Sigmoid colon (tissue), 7 donors: ENCODE results near the gene DIS3L2. TPM values are rescaled to one million over a fixed set of nuclear protein-coding genes. Genes with fewer than 3 reads are reported as not detected.

ENCODE experiments used
- DNase-seq: peaks from one replicate; pipeline ENCODE4 v3.0.0-alpha.2; 2019
- H3K27ac ChIP-seq, 4 donors: fragments of 200-600 bp; sonication (generic); one replicate each; pipeline ENCODE4 v1.5.1; 2016 to 2019; ENCODE audit warnings: mild to moderate bottlenecking in 1 of 4
- H3K27me3 ChIP-seq, 3 donors: fragments of 200-600 bp; sonication (generic); one replicate each; pipeline ENCODE4 v1.5.1; 2019; ENCODE audit warnings: mild to moderate bottlenecking in 1 of 3
- H3K36me3 ChIP-seq, 4 donors: fragments of 200-600 bp; sonication (generic); one replicate each; pipeline ENCODE4 v1.5.1; 2016 to 2019
- H3K4me1 ChIP-seq, 4 donors: fragments of 200-600 bp; sonication (generic); one replicate each; pipeline ENCODE4 v1.5.1; 2017 to 2019
- H3K4me3 ChIP-seq, 4 donors: fragments of 200-600 bp; sonication (generic); one replicate each; pipeline ENCODE4 v1.5.1; 2017 to 2019; ENCODE audit warnings: mild to moderate bottlenecking in 2 of 4, moderate library complexity in 1 of 4
- H3K9me3 ChIP-seq, 4 donors: fragments of 200-600 bp in 3 of 4; sonication (generic) in 3 of 4; one replicate each; pipeline versions ENCODE4 v1.5.1 to v1.6.1; 2013 to 2019
- EP300 ChIP-seq, 4 donors: sonication (generic); formaldehyde crosslinking; IDR thresholded peaks; one replicate each; pipeline ENCODE4 v1.6.1; 2017; ENCODE audit warnings: antibody characterized with exemption in 4 of 4
- POLR2A ChIP-seq, 2 donors: fragments of 450-650 bp; IDR thresholded peaks; one replicate each; pipeline ENCODE4 v1.6.1; 2016; ENCODE audit warnings: antibody characterized with exemption in 2 of 2, mild to moderate bottlenecking in 2 of 2, moderate library complexity in 2 of 2
- POLR2AphosphoS5 ChIP-seq, 4 donors: sonication (generic); formaldehyde crosslinking; IDR thresholded peaks; one replicate each; pipeline ENCODE4 v1.6.1; 2017; ENCODE audit warnings: antibody characterized with exemption in 4 of 4
- WGBS, 2 donors: extraction: QIAGEN DNeasy Blood & Tissue Kit; methylation state at CpG; one replicate each; pipeline ENCODE4 v1.1.7; 2013; 5-methylcytosine and 5-hydroxymethylcytosine counted together
- intact Hi-C: fragments of 100-400 bp; cut with DNase I; formaldehyde crosslinking; loops from one replicate; pipeline ENCODE4 v1.15.1; 2023
- polyA plus RNA-seq, 3 donors: library from polyadenylated mRNA; stranded (reverse); fragments of 200-250 nt; gene quantifications; one replicate each; pipeline ENCODE4 v1.2.3, GENCODE V29; 2013
- total RNA-seq, 4 donors: library from RNA; depleted of rRNA; stranded (reverse); fragments of >200 nt; gene quantifications; one replicate each; pipeline ENCODE4 v1.1.0, GENCODE V29; 2016
- TF ChIP-seq, protein P1 (sequence below), 4 experiments: fragments of 450-650 bp in 3 of 4; fragments of 200-600 bp in 1 of 4; IDR thresholded peaks; one replicate each; pipeline ENCODE4 v1.5.1; 2016 to 2019; ENCODE audit warnings: antibody characterized with exemption in 4 of 4, mild to moderate bottlenecking in 3 of 4, moderate library complexity in 2 of 4
- donor health status: healthy with polysubstance abuse.
- donor health status: Bipolar disorder and iron deficiency.
- donor health status: healthy.

Gene DIS3L2
- total and polyA plus RNA-seq, 7 donors = 8.8 to 37.9 (median 22.5) TPM

DNA sequence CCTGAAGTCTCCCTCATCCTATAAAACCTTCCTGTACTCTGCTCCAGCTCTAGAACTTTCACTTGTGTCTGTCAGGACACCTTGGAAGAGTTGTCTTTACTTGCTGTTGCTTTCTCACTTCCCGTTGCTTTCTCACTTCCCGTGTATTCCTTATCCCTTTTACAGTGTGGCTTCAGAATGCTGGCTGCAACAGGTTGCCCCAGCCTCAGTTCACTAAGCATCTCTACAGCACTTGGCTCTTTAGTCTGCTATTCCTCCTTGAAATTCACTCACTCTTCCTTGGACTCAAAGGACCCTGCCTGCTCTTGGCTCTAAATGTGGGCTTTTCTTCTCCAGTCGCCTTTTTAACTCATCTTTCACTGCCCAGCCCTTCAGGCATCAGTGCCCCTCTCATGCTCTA, 254.5 kb downstream of the DIS3L2 start:
- no peaks in the 10 kb centered on the region for H3K27me3 ChIP-seq
- intact Hi-C loops = no loop called here
- H3K4me3 ChIP-seq = no peak overlapping the region
- H3K4me1 ChIP-seq = no peaks in the 10 kb centered on the region
- H3K36me3 ChIP-seq = peaks cover 0 to 4% (median 0%) of the 10 kb centered on the region in 4 donors
- 90 to 93% methylated on average over 3 of the region's 3 CpGs for WGBS, 2 donors
- TF ChIP-seq POLR2A (IDR thresholded peaks at IDR 0.05) = no peak
- TF ChIP-seq EP300 (IDR thresholded peaks at IDR 0.05) = no peak
- no peak for TF ChIP-seq POLR2AphosphoS5 (IDR thresholded peaks at IDR 0.05)
- TF ChIP-seq, protein P1, sequence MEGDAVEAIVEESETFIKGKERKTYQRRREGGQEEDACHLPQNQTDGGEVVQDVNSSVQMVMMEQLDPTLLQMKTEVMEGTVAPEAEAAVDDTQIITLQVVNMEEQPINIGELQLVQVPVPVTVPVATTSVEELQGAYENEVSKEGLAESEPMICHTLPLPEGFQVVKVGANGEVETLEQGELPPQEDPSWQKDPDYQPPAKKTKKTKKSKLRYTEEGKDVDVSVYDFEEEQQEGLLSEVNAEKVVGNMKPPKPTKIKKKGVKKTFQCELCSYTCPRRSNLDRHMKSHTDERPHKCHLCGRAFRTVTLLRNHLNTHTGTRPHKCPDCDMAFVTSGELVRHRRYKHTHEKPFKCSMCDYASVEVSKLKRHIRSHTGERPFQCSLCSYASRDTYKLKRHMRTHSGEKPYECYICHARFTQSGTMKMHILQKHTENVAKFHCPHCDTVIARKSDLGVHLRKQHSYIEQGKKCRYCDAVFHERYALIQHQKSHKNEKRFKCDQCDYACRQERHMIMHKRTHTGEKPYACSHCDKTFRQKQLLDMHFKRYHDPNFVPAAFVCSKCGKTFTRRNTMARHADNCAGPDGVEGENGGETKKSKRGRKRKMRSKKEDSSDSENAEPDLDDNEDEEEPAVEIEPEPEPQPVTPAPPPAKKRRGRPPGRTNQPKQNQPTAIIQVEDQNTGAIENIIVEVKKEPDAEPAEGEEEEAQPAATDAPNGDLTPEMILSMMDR (IDR thresholded peaks at IDR 0.05) = no peak
- no peaks in the 10 kb centered on the region for H3K9me3 ChIP-seq
- DNase-seq = no peak
- no peak overlapping the region for H3K27ac ChIP-seq

GRCh38 chr2:232218778-232219495, 257.4 kb downstream of the DIS3L2 start:
- Histone ChIP-seq H3K27ac (no peak overlapping the region), H3K27me3 (no peaks in the 10 kb centered on the region), H3K36me3 (no peaks in the 10 kb centered on the region), H3K4me1 (no peaks in the 10 kb centered on the region), H3K4me3 (no peak overlapping the region), H3K9me3 (no peaks in the 10 kb centered on the region)
- DNase-seq = no peak
- 94 to 96% methylated on average over 6 of the region's 6 CpGs for WGBS, 2 donors
- TF ChIP-seq POLR2A (IDR thresholded peaks at IDR 0.05) = no peak
- intact Hi-C loops = no loop called here

DNA sequence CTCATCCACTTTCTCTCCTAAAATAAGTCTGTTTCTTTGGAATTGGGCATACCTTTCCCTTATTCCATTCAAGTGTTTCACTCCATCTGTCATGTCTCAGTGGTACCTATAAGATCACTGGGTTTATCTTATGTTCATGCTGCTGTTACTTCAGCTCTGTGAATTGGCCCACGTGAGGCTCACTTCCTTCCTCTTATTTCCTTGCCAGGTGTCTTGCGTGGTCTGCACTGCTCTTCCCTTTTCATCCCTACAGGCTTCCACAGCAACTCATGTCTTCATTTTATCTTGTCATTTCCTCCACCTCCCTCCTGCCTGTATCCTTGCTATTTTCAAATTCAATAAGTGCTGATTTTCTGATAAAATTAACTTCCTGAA, 258.0 kb downstream of the DIS3L2 start:
- WGBS, 2 donors = 49 to 83% methylated on average over 2 of the region's 2 CpGs
- DNase-seq = no peak
- Histone ChIP-seq H3K4me1 (no peaks in the 10 kb centered on the region), H3K36me3 (no peaks in the 10 kb centered on the region), H3K9me3 (no peaks in the 10 kb centered on the region), H3K27me3 (no peaks in the 10 kb centered on the region), H3K27ac (no peak overlapping the region), H3K4me3 (no peak overlapping the region)
- TF ChIP-seq, protein P1 (IDR thresholded peaks at IDR 0.05) = no peak
- TF ChIP-seq POLR2A (IDR thresholded peaks at IDR 0.05) (no peak), POLR2AphosphoS5 (IDR thresholded peaks at IDR 0.05) (no peak), EP300 (IDR thresholded peaks at IDR 0.05) (no peak)
- intact Hi-C loops = no loop called here

- Histone ChIP-seq H3K27me3 (no peaks in the 10 kb centered on the region), H3K27ac (no peak overlapping the region), H3K36me3 (no peaks in the 10 kb centered on the region), H3K4me3 (no peak overlapping the region), H3K4me1 (no peaks in the 10 kb centered on the region), H3K9me3 (no peaks in the 10 kb centered on the region)
- DNase-seq = no peak
- intact Hi-C loops = no loop called here
- no peak for TF ChIP-seq EP300 (IDR thresholded peaks at IDR 0.05)
- TF ChIP-seq, protein P1 (IDR thresholded peaks at IDR 0.05) = no peak
- no peak for TF ChIP-seq POLR2AphosphoS5 (IDR thresholded peaks at IDR 0.05)
- no peak for TF ChIP-seq POLR2A (IDR thresholded peaks at IDR 0.05)
- 96 to 98% methylated on average over 5 of the region's 5 CpGs for WGBS, 2 donors
These were observed 258.4 kb downstream of the DIS3L2 start for GRCh38 chr2:232219932-232220331.

DNA sequence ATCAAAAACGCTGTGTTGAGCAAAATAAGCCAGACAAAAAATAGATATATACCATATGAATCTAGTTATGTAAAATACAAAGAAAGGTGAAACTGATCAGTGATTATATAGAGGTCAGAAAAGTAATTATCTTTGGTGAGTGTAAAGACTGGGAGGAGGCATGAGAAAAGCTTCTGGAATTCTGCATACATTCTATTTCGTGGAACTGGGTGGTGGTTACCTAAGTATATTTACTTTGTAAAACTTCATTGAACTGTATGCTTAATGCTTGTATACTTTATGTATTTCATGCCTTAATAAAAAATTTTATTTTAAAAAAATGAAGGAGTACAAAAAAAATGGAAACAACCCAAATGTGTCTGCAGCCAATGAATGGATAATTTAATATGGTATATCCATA, 263.9 kb downstream of the DIS3L2 start:
- intact Hi-C loops = no loop called here
- Histone ChIP-seq H3K9me3 (no peaks in the 10 kb centered on the region), H3K27ac (no peak overlapping the region), H3K36me3 (no peaks in the 10 kb centered on the region), H3K4me1 (peaks cover 0 to 8% (median 0%) of the 10 kb centered on the region in 4 donors), H3K27me3 (no peaks in the 10 kb centered on the region), H3K4me3 (no peak overlapping the region)
- TF ChIP-seq EP300 (IDR thresholded peaks at IDR 0.05) (no peak), POLR2AphosphoS5 (IDR thresholded peaks at IDR 0.05) (no peak), POLR2A (IDR thresholded peaks at IDR 0.05) (no peak)
- TF ChIP-seq, protein P1 (IDR thresholded peaks at IDR 0.05) = no peak
- no peak for DNase-seq
- WGBS, 2 donors = 48% methylated on average over 2 of the region's 2 CpGs
